ENCODE data around the gene ADCK1. TPM values are rescaled to one million over a fixed set of nuclear protein-coding genes. Genes with fewer than 3 reads are reported as not detected.

ADCK1 gene
- total RNA-seq, 1 donor from 2014 or later = 6.2 TPM

DNA sequence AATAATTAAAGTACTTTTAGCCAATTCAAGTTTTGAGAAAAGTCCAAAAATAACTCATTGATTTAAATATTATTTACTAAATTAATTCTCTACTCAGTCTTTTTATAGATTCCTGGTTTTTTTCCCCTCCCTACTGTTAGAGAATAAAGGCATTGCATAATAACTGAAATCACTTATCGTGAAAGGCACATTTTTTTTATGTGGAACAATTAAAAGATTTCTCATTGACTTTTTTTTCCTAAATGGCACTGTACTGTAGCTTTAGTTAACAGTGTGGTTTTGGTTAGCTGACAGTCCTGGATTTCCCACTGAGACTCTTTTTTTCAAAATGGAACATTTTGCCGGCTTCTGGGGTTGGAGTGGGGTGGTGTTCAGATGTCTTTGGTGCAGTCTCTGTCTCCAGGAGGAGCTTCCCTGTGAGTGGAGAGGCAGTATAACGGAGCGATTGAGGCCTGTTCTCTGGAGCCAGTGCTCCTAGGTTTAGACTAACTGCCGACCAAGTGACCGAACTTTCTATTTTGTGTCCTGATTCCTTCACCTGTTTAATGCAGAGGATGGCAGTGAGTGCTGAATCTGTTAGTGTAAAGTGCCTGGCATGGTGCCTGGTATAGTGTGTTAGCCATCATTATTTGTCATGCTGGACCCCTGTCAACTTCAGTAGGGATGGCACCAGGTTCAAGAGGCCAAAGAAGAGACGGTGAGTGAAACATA is 117.7 kb downstream of the ADCK1 start:
- Mint-ChIP-seq H3K9me3 (ENCODE audit: unreplicated experiment) (no peaks in the 10 kb centered on the region), H3K36me3 (ENCODE audit: low read depth, unreplicated experiment) (no peaks in the 10 kb centered on the region), H3K27me3 (ENCODE audit: unreplicated experiment) (peaks cover 3% of the 10 kb centered on the region), H3K4me1 (ENCODE audit: unreplicated experiment) (no peaks in the 10 kb centered on the region), H3K4me3 (ENCODE audit: unreplicated experiment) (no peak overlapping the region), H3K27ac (ENCODE audit: unreplicated experiment) (no peak overlapping the region)
- TF ChIP-seq, protein P1, sequence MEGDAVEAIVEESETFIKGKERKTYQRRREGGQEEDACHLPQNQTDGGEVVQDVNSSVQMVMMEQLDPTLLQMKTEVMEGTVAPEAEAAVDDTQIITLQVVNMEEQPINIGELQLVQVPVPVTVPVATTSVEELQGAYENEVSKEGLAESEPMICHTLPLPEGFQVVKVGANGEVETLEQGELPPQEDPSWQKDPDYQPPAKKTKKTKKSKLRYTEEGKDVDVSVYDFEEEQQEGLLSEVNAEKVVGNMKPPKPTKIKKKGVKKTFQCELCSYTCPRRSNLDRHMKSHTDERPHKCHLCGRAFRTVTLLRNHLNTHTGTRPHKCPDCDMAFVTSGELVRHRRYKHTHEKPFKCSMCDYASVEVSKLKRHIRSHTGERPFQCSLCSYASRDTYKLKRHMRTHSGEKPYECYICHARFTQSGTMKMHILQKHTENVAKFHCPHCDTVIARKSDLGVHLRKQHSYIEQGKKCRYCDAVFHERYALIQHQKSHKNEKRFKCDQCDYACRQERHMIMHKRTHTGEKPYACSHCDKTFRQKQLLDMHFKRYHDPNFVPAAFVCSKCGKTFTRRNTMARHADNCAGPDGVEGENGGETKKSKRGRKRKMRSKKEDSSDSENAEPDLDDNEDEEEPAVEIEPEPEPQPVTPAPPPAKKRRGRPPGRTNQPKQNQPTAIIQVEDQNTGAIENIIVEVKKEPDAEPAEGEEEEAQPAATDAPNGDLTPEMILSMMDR (IDR thresholded peaks at IDR 0.05; ENCODE audit: unreplicated experiment) = no peak
- no peak for DNase-seq (ENCODE audit: low spot score)

DNA sequence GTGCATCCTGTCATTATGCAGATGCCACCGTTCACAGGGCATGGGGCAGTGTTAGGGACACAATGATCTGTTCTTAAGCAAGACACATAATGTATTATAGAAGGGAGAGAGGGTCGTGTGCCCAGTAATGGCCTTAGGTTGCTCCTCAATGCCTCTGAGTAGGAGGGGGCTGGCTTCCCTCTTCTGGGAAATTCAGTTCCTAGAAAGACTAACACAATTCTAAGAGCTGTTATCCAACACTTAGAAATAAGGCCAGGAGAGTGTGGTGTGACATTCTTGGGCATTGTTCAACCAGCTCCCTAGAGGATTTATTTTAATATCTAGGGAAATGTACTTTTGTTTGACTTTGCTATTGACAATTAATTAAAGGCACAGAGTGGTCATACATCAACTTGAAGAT is 118.5 kb downstream of the ADCK1 start:
- Mint-ChIP-seq H3K27me3 (ENCODE audit: unreplicated experiment) (peaks cover 3% of the 10 kb centered on the region), H3K4me3 (ENCODE audit: unreplicated experiment) (no peak overlapping the region), H3K36me3 (ENCODE audit: low read depth, unreplicated experiment) (no peaks in the 10 kb centered on the region), H3K4me1 (ENCODE audit: unreplicated experiment) (no peaks in the 10 kb centered on the region), H3K9me3 (ENCODE audit: unreplicated experiment) (no peaks in the 10 kb centered on the region), H3K27ac (ENCODE audit: unreplicated experiment) (no peak overlapping the region)
- TF ChIP-seq, protein P1 (IDR thresholded peaks at IDR 0.05; ENCODE audit: unreplicated experiment) = no peak
- no peak for DNase-seq (ENCODE audit: low spot score)

DNA sequence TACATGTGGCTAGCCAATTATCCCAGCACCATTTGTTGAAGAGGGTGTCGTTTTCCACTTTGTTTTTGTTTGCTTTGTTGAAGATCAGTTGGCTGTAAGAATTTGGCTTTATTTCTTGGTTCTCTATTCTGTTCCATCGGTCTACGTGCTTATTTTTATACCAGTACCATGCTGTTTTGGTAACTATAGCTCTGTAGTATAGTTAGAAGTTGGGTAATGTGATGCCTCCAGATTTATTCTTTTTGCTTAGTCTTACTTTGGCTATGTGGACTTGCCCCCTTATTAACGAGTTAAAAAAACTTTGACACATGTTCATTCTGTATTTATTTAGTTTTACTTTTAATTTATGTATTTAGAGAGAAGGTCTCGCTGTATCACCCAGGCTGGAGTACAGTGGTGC is 120.4 kb downstream of the ADCK1 start:
- no peak for DNase-seq (ENCODE audit: low spot score)
- TF ChIP-seq, protein P1 (IDR thresholded peaks at IDR 0.05; ENCODE audit: unreplicated experiment) = no peak
- no peaks in the 10 kb centered on the region for H3K4me1 Mint-ChIP-seq (ENCODE audit: unreplicated experiment)
- peaks cover 6% of the 10 kb centered on the region for H3K27me3 Mint-ChIP-seq (ENCODE audit: unreplicated experiment)
- no peak overlapping the region for H3K4me3 Mint-ChIP-seq (ENCODE audit: unreplicated experiment)
- H3K9me3 Mint-ChIP-seq (ENCODE audit: unreplicated experiment) = no peaks in the 10 kb centered on the region
- H3K36me3 Mint-ChIP-seq (ENCODE audit: low read depth, unreplicated experiment) = no peaks in the 10 kb centered on the region
- no peak overlapping the region for H3K27ac Mint-ChIP-seq (ENCODE audit: unreplicated experiment)

DNA sequence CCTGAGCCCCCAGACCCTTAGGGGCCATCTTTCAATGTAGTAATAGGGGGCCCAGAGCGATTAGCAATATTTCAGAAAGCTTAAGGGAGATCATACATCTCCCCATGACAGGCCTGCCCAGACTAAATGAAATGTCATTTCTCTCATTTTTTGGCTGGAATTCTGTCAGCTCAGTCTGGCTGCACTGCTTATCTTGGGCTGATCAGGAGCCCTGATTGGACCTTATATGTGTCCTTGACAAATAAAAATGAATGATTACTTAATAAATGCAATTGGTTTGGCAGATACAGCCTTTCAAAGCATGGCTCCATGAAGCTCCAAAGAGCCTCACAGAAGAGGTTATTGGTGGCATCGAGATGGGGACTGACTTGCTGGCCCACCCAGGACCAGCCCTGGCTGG is 121.9 kb downstream of the ADCK1 start:
- Mint-ChIP-seq H3K36me3 (ENCODE audit: low read depth, unreplicated experiment) (no peaks in the 10 kb centered on the region), H3K4me1 (ENCODE audit: unreplicated experiment) (no peaks in the 10 kb centered on the region), H3K27me3 (ENCODE audit: unreplicated experiment) (peaks cover 8% of the 10 kb centered on the region), H3K9me3 (ENCODE audit: unreplicated experiment) (no peaks in the 10 kb centered on the region), H3K4me3 (ENCODE audit: unreplicated experiment) (no peak overlapping the region), H3K27ac (ENCODE audit: unreplicated experiment) (no peak overlapping the region)
- TF ChIP-seq, protein P1 (IDR thresholded peaks at IDR 0.05; ENCODE audit: unreplicated experiment) = no peak
- DNase-seq (ENCODE audit: low spot score) = no peak

DNA sequence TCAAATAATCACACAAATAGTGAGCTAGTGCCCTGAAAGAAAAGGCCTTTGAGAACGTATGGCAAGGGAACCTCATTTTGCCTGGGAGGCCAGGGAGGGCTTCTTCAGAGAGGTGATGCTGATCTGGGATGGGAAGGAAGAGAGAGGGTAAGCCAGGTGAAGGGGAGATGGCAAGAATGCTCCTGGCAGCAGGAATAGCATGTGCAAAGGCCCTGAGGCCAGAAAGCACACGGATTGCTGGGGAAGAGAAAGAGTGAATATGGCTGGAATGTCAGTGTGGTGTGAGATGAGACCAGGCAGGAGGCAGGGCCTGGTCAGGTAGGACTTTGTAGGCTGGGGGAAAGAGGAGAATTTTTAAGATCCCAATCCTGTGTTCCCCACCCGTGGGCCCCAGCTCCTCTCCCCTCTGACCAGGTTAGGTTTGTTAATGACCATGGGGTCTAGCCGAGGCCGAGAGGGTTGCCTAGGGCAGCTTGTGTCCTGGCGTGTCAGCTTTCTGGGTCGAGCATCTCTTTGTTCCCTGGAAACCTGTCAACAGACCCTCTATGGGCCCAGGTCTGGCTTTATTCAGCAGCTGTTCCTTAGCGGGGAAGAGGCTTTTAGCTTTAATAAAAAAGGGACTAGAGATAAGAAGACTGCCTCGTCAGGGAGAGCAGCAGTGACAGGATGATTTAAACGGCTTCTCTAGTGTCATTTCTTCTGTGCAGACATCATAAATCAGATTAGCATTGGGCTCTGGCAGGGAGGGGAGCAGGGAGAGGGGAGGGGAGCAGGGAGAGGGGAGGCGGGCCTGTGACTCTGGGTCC is 123.4 kb downstream of the ADCK1 start:
- no peaks in the 10 kb centered on the region for H3K9me3 Mint-ChIP-seq (ENCODE audit: unreplicated experiment)
- H3K27ac Mint-ChIP-seq (ENCODE audit: unreplicated experiment) = no peak overlapping the region
- no peak overlapping the region for H3K4me3 Mint-ChIP-seq (ENCODE audit: unreplicated experiment)
- no peaks in the 10 kb centered on the region for H3K4me1 Mint-ChIP-seq (ENCODE audit: unreplicated experiment)
- H3K36me3 Mint-ChIP-seq (ENCODE audit: low read depth, unreplicated experiment) = peaks cover 10% of the 10 kb centered on the region
- no peak for DNase-seq (ENCODE audit: low spot score)
- TF ChIP-seq, protein P1 (IDR thresholded peaks at IDR 0.05; ENCODE audit: unreplicated experiment) = no peak
- peaks cover 12% of the 10 kb centered on the region for H3K27me3 Mint-ChIP-seq (ENCODE audit: unreplicated experiment)

All from endothelial cell (in vitro differentiated cells).